Heart left ventricle (tissue), 13 donors: ENCODE measurements around the gene ANXA10.

Source experiments
- CTCF ChIP-seq, 12 donors: fragments of 200-600 bp; sonication (generic) in 4 of 12; IDR thresholded peaks; one replicate each; pipeline versions ENCODE4 v1.5.0 to v1.8.0; 2018 to 2022; ENCODE audit warnings: antibody characterized with exemption in 12 of 12, mild to moderate bottlenecking in 5 of 12
- POLR2A ChIP-seq, 2 donors: fragments of 450-650 bp; IDR thresholded peaks; one replicate each; pipeline ENCODE4 v1.6.1; 2017; ENCODE audit warnings: antibody characterized with exemption in 2 of 2, mild to moderate bottlenecking in 2 of 2, moderate library complexity in 2 of 2
- donor health status: ischemic (EF 13 %, LVEDD 7.1; RV severe dilation, severe dysfunction).
- donor health status: DM: no; HTN: yes; CAD: no.
- donor health status: DM: no; HTN: no; CAD: no.
- donor health status: ischemic (EF 25% LVEDD 6.9; RV normal size, moderate dysfunction).
- donor health status: ischemic (EF 25% LVEDD 5.7; RV mildly dilated, moderate dysfunction).
- donor health status: ischemic (EF 35%, LVEDD 5.7; RV mildly dilated, moderate dysfunction).
- donor health status: nonischemic (EF 11% LVEDD 7.7; RV severe dilation, severe dysfunction).
- donor health status: DM: yes; HTN: yes; CAD: no.
- donor health status: PGD.
- donor health status: ischemic (EF 29% LVEDD 5.4; RV normal size, mild dysfunction).
- donor health status: nonischemic (EF 23%, LVEDD 6.1; RV moderate dilation, normal function).

- no peak for TF ChIP-seq POLR2A (IDR thresholded peaks at IDR 0.05)
- no peak for TF ChIP-seq CTCF (IDR thresholded peaks at IDR 0.05)
Observed at GRCh38 chr4:168045354-168045753, 47.0 kb upstream of the ANXA10 start.
